GM21515 (cell line): ENCODE data around the gene MYO9A.
A peak's percentile ranks its signal among the peaks of the same experiment; 100 is the strongest.

Source experiments
- ATAC-seq: cut with Tn5 transposase; IDR thresholded peaks from one replicate; pipeline ENCODE4 v1.9.1; 2021; ENCODE audit not compliant: unreplicated experiment

MYO9A gene

DNA sequence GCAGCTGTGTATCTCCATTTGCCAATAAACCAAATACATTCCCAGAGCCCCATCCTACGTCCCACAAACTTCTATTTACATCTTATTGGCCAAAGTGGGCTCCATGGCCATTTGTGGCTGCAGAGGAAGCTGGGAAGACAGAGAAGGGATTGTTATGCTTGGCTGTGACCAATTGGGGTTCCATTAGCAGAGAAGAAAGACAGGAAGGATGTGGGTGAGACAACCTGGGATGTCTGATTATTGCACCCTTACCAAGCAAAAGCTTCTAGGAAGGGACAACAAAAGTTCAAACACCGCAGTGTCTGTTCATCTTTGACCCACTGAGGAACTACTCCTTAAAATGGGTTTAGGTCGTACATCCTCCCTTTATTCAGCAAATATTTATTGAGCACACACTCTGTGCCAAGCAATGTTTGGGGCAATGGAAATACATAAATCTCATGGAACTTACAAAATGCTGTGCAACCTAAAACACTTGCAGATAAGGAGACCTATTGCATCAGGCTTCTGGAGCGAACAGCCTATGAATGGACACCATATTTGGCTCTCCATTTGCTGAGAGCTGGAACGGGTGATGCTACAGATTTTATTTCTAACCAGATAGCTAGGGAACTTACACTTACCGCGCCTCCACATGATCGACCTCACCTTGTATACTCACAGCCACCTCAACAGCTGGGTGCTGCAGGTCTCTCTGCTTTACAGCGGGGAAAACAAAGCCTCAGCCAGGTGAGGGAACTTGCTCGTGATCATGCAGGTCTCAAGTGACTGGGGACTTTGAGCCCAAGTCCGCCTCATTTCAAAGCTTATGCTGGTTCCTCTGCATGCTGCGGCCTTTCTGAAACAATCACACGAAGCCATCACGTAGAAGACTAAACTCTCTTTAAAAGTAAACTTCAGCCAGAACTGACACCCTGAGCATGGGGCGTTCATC, 329.0 kb downstream of the MYO9A start:
- ATAC-seq: no peak

DNA sequence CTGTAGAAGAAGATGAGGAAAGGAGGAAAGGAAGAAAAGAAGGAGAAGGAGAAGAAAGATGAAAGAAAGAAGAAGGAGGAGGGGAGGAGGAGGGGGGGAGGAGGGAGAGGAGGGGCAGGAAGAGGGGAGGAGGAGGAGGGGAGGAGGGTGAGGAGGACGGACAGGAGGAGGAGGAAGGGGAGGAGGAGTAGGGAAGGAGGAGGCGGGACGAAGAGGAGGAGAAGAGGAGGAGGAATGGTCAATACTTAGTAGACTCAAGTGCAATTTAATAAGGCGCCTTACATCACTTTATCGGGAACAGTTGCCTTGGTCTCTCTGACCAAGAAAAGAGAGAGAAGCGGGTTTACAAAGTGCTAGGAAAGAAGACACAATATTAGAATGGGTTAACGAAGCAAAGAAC, 331.3 kb downstream of the MYO9A start:
- ATAC-seq: no peak

GRCh38 chr15:71785996-71786395, 332.0 kb downstream of the MYO9A start:
- no peak for ATAC-seq

- ATAC-seq: no peak
These were observed 333.2 kb downstream of the MYO9A start for GRCh38 chr15:71784719-71785118.

GRCh38 chr15:71782422-71783165, 335.4 kb downstream of the MYO9A start:
- no peak for ATAC-seq

DNA sequence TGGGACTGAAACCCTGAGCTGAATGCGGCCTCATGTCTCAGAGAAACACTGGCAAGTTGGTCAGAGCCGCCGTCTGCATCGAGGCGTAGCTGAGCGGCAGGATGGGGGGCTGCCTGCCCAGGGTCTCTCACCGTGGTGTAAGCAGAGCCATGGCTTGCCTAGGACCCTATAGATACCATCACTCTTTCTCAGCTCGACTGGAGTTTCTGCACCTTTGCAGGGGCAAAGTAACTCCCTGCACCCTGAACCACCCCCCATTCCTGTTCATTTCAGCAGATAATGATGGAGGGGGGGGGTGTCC, 336.0 kb downstream of the MYO9A start:
- no peak for ATAC-seq

- ATAC-seq: peak; percentile 67
These were observed 336.6 kb downstream of the MYO9A start for GRCh38 chr15:71781179-71781964.

DNA sequence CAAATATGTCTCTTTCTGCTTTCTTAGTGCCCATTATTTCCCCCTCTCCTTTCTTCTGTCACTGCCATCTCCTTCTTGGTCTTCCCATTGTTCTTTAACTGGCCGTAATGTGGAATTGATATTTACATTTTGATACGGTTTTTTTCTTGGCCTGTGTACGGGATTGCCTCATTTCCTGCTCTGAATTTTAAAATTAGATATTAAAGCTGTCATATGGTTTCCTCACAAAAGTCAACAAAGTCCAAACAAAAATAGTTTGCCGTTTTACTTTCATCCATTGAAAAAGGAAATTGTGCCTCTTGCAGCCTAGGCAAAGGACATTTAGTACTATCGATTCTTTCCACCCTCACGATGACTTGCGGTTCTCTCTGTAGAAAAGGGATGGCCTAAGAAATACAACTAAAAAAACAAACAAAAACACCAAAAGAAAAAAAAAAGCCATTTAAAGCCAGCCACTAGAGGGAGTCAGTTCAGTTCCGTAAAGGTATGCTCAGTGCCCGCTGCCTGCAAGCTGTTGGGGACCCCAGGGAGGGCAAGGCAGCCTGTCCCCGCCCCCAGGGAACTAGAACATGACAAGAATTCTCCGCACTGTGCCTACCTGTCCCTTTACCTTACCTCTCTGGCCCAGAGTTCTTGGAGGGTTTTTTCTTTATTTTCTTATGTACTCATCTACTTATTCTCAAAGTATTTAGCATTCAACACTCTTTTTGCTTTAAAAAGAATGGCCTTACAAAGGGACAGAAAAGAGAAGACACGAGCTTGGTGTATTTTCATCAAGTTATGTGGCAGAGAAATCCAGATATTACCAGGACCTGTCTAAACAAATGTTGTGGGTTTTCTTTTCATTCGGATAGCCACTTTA, 337.6 kb downstream of the MYO9A start:
- ATAC-seq: no peak

DNA sequence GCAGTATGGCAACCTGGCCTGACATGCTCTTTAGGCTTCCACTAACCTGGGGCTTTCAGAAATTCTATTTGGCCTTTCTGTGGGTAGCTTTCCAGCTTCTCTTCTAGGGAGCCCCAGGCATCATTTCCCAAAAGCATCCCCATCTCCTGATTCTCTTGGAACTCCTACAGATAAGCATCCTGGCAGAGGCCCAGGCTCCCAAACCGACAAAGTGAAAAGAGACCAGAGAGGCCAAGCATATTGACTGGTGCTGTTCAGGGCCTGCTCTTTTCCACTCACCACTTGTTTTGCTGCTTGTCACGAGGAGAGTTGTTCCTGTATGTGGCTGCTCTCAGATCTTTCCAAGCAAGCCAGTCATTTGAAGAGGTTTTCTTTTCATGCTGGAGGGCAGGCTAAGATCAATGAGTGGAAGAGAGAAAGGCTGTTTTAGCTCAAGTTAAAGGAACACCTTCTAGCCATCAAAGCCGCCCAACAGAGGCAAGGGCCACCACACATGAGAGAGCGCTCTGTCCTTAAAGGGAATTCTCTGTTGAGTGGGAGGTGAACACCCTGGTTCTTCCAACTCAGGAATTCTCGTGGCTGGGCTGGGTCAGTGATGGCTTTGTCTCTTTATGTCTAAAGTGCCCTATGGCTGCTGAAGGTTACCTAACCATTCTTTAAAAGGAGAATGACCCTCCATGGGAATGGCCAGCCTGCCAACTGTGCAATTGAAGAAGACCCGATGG, 338.7 kb downstream of the MYO9A start:
- no peak for ATAC-seq

GRCh38 chr15:71777216-71777943, 340.6 kb downstream of the MYO9A start:
- ATAC-seq: no peak

DNA sequence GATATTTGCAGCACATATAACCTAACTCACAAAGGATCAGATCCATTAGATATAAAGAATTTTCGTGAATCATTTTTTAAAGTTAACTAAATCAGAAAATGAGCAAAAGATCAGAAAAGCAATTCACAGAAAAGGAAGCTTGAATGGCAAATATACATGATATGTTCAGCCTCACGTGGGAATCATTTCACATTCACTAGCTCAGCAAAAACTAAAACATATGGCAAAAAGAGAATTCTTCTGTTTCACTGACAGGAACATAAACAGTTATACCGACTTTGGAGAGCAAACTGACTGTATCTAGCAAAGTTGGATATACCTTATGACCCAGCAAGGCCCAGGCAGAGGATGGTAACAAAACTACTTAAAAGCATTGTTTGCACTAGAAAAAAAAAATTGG, 341.6 kb downstream of the MYO9A start:
- no peak for ATAC-seq

GRCh38 chr15:71775856-71776255, 342.1 kb downstream of the MYO9A start:
- no peak for ATAC-seq

DNA sequence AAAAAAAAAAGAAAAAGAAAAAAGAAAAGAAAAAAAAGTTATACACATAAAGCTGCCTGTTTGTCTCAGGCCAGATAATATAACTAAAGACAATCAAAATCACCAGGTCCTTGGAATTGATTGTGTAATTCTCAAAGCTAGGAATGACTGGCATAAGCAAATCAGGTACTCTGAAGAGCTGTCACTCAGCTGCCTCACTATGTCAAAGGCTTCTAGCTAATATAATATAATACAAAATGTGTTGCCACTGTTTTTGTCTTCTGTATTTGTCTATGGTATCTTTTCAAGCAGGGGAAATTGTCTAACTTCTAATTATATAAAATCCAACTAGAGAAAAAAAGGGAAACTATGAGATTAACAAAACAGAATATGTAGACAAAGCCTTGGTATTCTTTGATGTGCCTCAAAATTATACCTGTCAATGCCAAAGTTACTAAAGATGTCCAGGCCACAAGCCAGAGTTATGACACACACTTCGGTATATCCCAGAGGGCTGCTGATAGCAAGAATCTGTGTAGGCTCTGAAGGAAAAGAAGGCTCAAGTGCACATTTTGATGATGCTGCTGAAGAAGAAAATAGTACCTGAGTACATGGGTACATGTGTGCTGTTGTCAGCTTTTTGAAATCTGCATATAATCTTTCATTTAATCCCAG, 344.6 kb downstream of the MYO9A start:
- ATAC-seq: no peak
